Measurements from ENCODE around the gene MAP3K7CL. TPM values are rescaled to one million over a fixed set of nuclear protein-coding genes. Genes with fewer than 3 reads are reported as not detected.

MAP3K7CL gene
- polyA plus RNA-seq, 4 donors: 3.0 to 6.9 (median 3.6) TPM

GRCh38 chr21:29187944-29188343 lies 57.5 kb downstream of the MAP3K7CL start:
- 65 to 86% (median 72%) methylated on average over 2 of the region's 2 CpGs for WGBS, 3 donors
- FAIRE-seq (no peak), DNase-seq (peak in 1 of 2 donors; percentile 64)
- no peaks in the 10 kb centered on the region for H3K9me3 ChIP-seq (ENCODE audit: control insufficient read depth in 2 of 2, insufficient read depth in 1 of 2, low read depth in 1 of 2, low read length in 1 of 2)
- no peak overlapping the region for H3K27ac ChIP-seq (ENCODE audit: low read depth in 1 of 3, low read length in 2 of 3)
- H3K27me3 ChIP-seq (ENCODE audit: control insufficient read depth in 3 of 3, insufficient read depth in 3 of 3, low read length in 3 of 3): no peaks in the 10 kb centered on the region
- no peak overlapping the region for H3K4me3 ChIP-seq (ENCODE audit: low read depth in 1 of 3, low read length in 3 of 3)
- H3K4me1 ChIP-seq (ENCODE audit: control insufficient read depth in 3 of 3, insufficient read depth in 2 of 3, low read depth in 1 of 3, low read length in 2 of 3): peaks cover 0 to 6% (median 3%) of the 10 kb centered on the region in 3 donors
- no peaks in the 10 kb centered on the region for H3K36me3 ChIP-seq (ENCODE audit: control insufficient read depth in 3 of 3, insufficient read depth in 2 of 3, low read depth in 1 of 3, low read length in 3 of 3)

GRCh38 chr21:29189353-29189752 lies 58.9 kb downstream of the MAP3K7CL start:
- H3K4me3 ChIP-seq (ENCODE audit: low read depth in 1 of 3, low read length in 3 of 3): no peak overlapping the region
- H3K36me3 ChIP-seq (ENCODE audit: control insufficient read depth in 3 of 3, insufficient read depth in 2 of 3, low read depth in 1 of 3, low read length in 3 of 3): no peaks in the 10 kb centered on the region
- 94 to 95% (median 94%) methylated on average over 2 of the region's 2 CpGs for WGBS, 3 donors
- no peak overlapping the region for H3K27ac ChIP-seq (ENCODE audit: low read depth in 1 of 3, low read length in 2 of 3)
- FAIRE-seq (no peak), DNase-seq (no peak)
- H3K9me3 ChIP-seq (ENCODE audit: control insufficient read depth in 2 of 2, insufficient read depth in 1 of 2, low read depth in 1 of 2, low read length in 1 of 2): no peaks in the 10 kb centered on the region
- no peaks in the 10 kb centered on the region for H3K27me3 ChIP-seq (ENCODE audit: control insufficient read depth in 3 of 3, insufficient read depth in 3 of 3, low read length in 3 of 3)
- peaks cover 0 to 2% (median 0%) of the 10 kb centered on the region in 3 donors for H3K4me1 ChIP-seq (ENCODE audit: control insufficient read depth in 3 of 3, insufficient read depth in 2 of 3, low read depth in 1 of 3, low read length in 2 of 3)

- 69 to 95% (median 83%) methylated on average over 2 of the region's 2 CpGs for WGBS, 3 donors
- Histone ChIP-seq H3K4me3 (ENCODE audit: low read depth in 1 of 3, low read length in 3 of 3) (no peak overlapping the region), H3K36me3 (ENCODE audit: control insufficient read depth in 3 of 3, insufficient read depth in 2 of 3, low read depth in 1 of 3, low read length in 3 of 3) (no peaks in the 10 kb centered on the region), H3K27me3 (ENCODE audit: control insufficient read depth in 3 of 3, insufficient read depth in 3 of 3, low read length in 3 of 3) (no peaks in the 10 kb centered on the region), H3K9me3 (ENCODE audit: control insufficient read depth in 2 of 2, insufficient read depth in 1 of 2, low read depth in 1 of 2, low read length in 1 of 2) (no peaks in the 10 kb centered on the region), H3K4me1 (ENCODE audit: control insufficient read depth in 3 of 3, insufficient read depth in 2 of 3, low read depth in 1 of 3, low read length in 2 of 3) (peaks cover 1 to 4% (median 2%) of the 10 kb centered on the region in 3 donors), H3K27ac (ENCODE audit: low read depth in 1 of 3, low read length in 2 of 3) (peak overlapping the region in 1 of 3 donors; percentile 27)
- DNase-seq (no peak), FAIRE-seq (no peak)
Measured at GRCh38 chr21:29190923-29191331, 60.5 kb downstream of the MAP3K7CL start.

- WGBS, 3 donors: 64 to 80% (median 75%) methylated on average over 10 of the region's 10 CpGs
- Histone ChIP-seq H3K4me3 (ENCODE audit: low read depth in 1 of 3, low read length in 3 of 3) (peak overlapping the region in 1 of 3 donors; percentile 21), H3K4me1 (ENCODE audit: control insufficient read depth in 3 of 3, insufficient read depth in 2 of 3, low read depth in 1 of 3, low read length in 2 of 3) (peaks cover 2 to 11% (median 8%) of the 10 kb centered on the region in 3 donors), H3K27ac (ENCODE audit: low read depth in 1 of 3, low read length in 2 of 3) (no peak overlapping the region), H3K9me3 (ENCODE audit: control insufficient read depth in 2 of 2, insufficient read depth in 1 of 2, low read depth in 1 of 2, low read length in 1 of 2) (peaks cover 0 to 3% of the 10 kb centered on the region in 2 donors), H3K36me3 (ENCODE audit: control insufficient read depth in 3 of 3, insufficient read depth in 2 of 3, low read depth in 1 of 3, low read length in 3 of 3) (no peaks in the 10 kb centered on the region), H3K27me3 (ENCODE audit: control insufficient read depth in 3 of 3, insufficient read depth in 3 of 3, low read length in 3 of 3) (no peaks in the 10 kb centered on the region)
- FAIRE-seq (no peak), DNase-seq (no peak)
Measured at GRCh38 chr21:29193072-29193471, 62.6 kb downstream of the MAP3K7CL start.

GRCh38 chr21:29193901-29194300 lies 63.5 kb downstream of the MAP3K7CL start:
- peaks cover 0 to 11% (median 8%) of the 10 kb centered on the region in 3 donors for H3K4me1 ChIP-seq (ENCODE audit: control insufficient read depth in 3 of 3, insufficient read depth in 2 of 3, low read depth in 1 of 3, low read length in 2 of 3)
- H3K36me3 ChIP-seq (ENCODE audit: control insufficient read depth in 3 of 3, insufficient read depth in 2 of 3, low read depth in 1 of 3, low read length in 3 of 3): no peaks in the 10 kb centered on the region
- DNase-seq: no peak
- peaks cover 0 to 6% of the 10 kb centered on the region in 2 donors for H3K9me3 ChIP-seq (ENCODE audit: control insufficient read depth in 2 of 2, insufficient read depth in 1 of 2, low read depth in 1 of 2, low read length in 1 of 2)
- no peaks in the 10 kb centered on the region for H3K27me3 ChIP-seq (ENCODE audit: control insufficient read depth in 3 of 3, insufficient read depth in 3 of 3, low read length in 3 of 3)
- H3K4me3 ChIP-seq (ENCODE audit: low read depth in 1 of 3, low read length in 3 of 3): no peak overlapping the region
- no peak for FAIRE-seq
- no peak overlapping the region for H3K27ac ChIP-seq (ENCODE audit: low read depth in 1 of 3, low read length in 2 of 3)
- 78 to 81% (median 79%) methylated on average over 6 of the region's 6 CpGs for WGBS, 3 donors

GRCh38 chr21:29194342-29194741 lies 63.9 kb downstream of the MAP3K7CL start:
- Histone ChIP-seq H3K4me1 (ENCODE audit: control insufficient read depth in 3 of 3, insufficient read depth in 2 of 3, low read depth in 1 of 3, low read length in 2 of 3) (peaks cover 0 to 11% (median 8%) of the 10 kb centered on the region in 3 donors), H3K36me3 (ENCODE audit: control insufficient read depth in 3 of 3, insufficient read depth in 2 of 3, low read depth in 1 of 3, low read length in 3 of 3) (no peaks in the 10 kb centered on the region), H3K4me3 (ENCODE audit: low read depth in 1 of 3, low read length in 3 of 3) (peak overlapping the region in 1 of 3 donors; percentile 20), H3K27ac (ENCODE audit: low read depth in 1 of 3, low read length in 2 of 3) (peak overlapping the region in 1 of 3 donors; percentile 51), H3K27me3 (ENCODE audit: control insufficient read depth in 3 of 3, insufficient read depth in 3 of 3, low read length in 3 of 3) (no peaks in the 10 kb centered on the region), H3K9me3 (ENCODE audit: control insufficient read depth in 2 of 2, insufficient read depth in 1 of 2, low read depth in 1 of 2, low read length in 1 of 2) (peaks cover 0 to 6% of the 10 kb centered on the region in 2 donors)
- FAIRE-seq (no peak), DNase-seq (no peak)
- WGBS, 3 donors: 67 to 75% (median 72%) methylated on average over 3 of the region's 3 CpGs

- Histone ChIP-seq H3K4me3 (ENCODE audit: low read depth in 1 of 3, low read length in 3 of 3) (peak overlapping the region in 1 of 3 donors; percentile 20), H3K27me3 (ENCODE audit: control insufficient read depth in 3 of 3, insufficient read depth in 3 of 3, low read length in 3 of 3) (no peaks in the 10 kb centered on the region), H3K4me1 (ENCODE audit: control insufficient read depth in 3 of 3, insufficient read depth in 2 of 3, low read depth in 1 of 3, low read length in 2 of 3) (peaks cover 0 to 11% (median 8%) of the 10 kb centered on the region in 3 donors), H3K9me3 (ENCODE audit: control insufficient read depth in 2 of 2, insufficient read depth in 1 of 2, low read depth in 1 of 2, low read length in 1 of 2) (peaks cover 0 to 6% of the 10 kb centered on the region in 2 donors), H3K36me3 (ENCODE audit: control insufficient read depth in 3 of 3, insufficient read depth in 2 of 3, low read depth in 1 of 3, low read length in 3 of 3) (no peaks in the 10 kb centered on the region), H3K27ac (ENCODE audit: low read depth in 1 of 3, low read length in 2 of 3) (peak overlapping the region in 1 of 3 donors; percentile 51)
- WGBS, 3 donors: 22 to 55% (median 36%) methylated on average over 3 of the region's 3 CpGs
- DNase-seq: peak in 1 of 2 donors; percentile 18
- FAIRE-seq: no peak
Measured at GRCh38 chr21:29194847-29195246, 64.4 kb downstream of the MAP3K7CL start.

- peaks cover 0 to 11% (median 8%) of the 10 kb centered on the region in 3 donors for H3K4me1 ChIP-seq (ENCODE audit: control insufficient read depth in 3 of 3, insufficient read depth in 2 of 3, low read depth in 1 of 3, low read length in 2 of 3)
- FAIRE-seq (no peak), DNase-seq (peak; percentile 59 to 61)
- H3K36me3 ChIP-seq (ENCODE audit: control insufficient read depth in 3 of 3, insufficient read depth in 2 of 3, low read depth in 1 of 3, low read length in 3 of 3): no peaks in the 10 kb centered on the region
- H3K9me3 ChIP-seq (ENCODE audit: control insufficient read depth in 2 of 2, insufficient read depth in 1 of 2, low read depth in 1 of 2, low read length in 1 of 2): peaks cover 0 to 6% of the 10 kb centered on the region in 2 donors
- WGBS, 3 donors: 21 to 43% (median 38%) methylated on average over 8 of the region's 8 CpGs
- H3K27me3 ChIP-seq (ENCODE audit: control insufficient read depth in 3 of 3, insufficient read depth in 3 of 3, low read length in 3 of 3): no peaks in the 10 kb centered on the region
- peak overlapping the region in 2 of 3 donors; percentile 56 to 58 for H3K27ac ChIP-seq (ENCODE audit: low read depth in 1 of 3, low read length in 2 of 3)
- no peak overlapping the region for H3K4me3 ChIP-seq (ENCODE audit: low read depth in 1 of 3, low read length in 3 of 3)
Measured at GRCh38 chr21:29195981-29196669, 65.7 kb downstream of the MAP3K7CL start.
